GM18511 (cell line): ENCODE measurements around the gene QTRT2.

Experiments used
- ATAC-seq: cut with Tn5 transposase; IDR thresholded peaks from one replicate; pipeline ENCODE4 v1.9.1; 2021; ENCODE audit warnings: mild to moderate bottlenecking, moderate library complexity; ENCODE audit not compliant: unreplicated experiment

Gene QTRT2

GRCh38 chr3:114056130-114057010 lies at the start of gene QTRT2, which contains the start of gene CCDC191:
QTRT2 (plus strand) TSS chr3:114056737; CDS start chr3:114065258, 8,521 bp downstream.
CCDC191 (minus strand) TSS chr3:114056526; CDS start chr3:114056466, 60 bp downstream.
- peak; percentile 98 for ATAC-seq

GRCh38 chr3:114011059-114011797 lies 45.3 kb upstream of the QTRT2 start:
- ATAC-seq, result peak; percentile 81

DNA sequence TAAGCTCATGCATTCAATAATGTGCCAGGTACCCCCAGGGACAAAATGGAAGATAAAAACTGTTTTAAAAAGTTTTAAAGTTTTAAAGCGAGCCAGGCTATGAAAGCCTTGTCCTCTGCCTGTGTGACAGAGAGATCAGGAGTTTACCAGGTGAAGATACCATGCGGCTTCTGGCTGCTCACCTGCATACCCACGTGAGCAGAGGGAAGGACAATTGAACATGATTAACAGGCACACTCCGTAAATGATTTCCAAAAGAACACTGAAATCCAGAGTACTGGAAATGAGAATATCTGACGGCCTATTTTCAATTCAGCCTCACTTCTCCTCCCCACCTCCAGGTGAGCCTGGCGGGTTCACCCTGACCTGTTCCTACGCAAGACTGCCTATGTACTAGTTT lies 42.3 kb upstream of the QTRT2 start:
- ATAC-seq, result no peak

DNA sequence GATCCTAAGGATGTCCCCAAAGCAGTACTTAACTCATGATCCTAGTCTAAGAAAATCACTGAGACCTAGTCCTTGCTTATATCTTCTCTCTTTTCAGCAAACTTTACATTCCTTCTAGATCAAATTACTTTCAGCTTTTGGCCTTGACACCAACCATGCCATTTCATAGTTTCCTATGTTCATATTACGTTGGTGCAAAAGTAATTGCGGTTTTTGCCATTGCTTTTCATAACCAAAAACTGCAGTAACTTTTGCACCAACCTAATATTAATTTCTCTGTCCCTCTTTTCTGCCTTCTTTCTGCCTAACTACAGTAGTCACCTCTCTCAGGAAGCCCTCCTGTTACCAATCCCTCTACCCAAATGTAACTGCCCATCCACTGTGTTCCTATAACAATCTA lies 37.1 kb upstream of the QTRT2 start:
- no peak for ATAC-seq

DNA sequence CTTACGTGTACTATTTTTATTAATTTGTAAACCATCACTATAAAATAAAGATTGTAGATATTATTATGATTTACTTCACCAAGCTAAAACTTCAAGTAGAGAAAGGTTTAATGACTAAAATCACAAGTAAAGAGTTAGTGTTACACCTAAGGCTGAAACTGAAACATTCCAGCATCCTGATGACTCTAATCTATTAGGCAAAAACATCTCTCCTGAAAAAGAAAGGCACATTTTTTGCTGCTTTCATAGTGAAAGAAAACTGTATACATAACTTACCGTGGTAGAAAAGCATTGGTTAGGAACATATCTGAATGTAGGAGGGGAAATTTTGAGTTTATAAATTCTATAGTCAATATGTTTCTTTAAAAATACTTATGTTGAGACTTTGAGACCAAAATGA lies 35.6 kb upstream of the QTRT2 start:
- ATAC-seq, result no peak

DNA sequence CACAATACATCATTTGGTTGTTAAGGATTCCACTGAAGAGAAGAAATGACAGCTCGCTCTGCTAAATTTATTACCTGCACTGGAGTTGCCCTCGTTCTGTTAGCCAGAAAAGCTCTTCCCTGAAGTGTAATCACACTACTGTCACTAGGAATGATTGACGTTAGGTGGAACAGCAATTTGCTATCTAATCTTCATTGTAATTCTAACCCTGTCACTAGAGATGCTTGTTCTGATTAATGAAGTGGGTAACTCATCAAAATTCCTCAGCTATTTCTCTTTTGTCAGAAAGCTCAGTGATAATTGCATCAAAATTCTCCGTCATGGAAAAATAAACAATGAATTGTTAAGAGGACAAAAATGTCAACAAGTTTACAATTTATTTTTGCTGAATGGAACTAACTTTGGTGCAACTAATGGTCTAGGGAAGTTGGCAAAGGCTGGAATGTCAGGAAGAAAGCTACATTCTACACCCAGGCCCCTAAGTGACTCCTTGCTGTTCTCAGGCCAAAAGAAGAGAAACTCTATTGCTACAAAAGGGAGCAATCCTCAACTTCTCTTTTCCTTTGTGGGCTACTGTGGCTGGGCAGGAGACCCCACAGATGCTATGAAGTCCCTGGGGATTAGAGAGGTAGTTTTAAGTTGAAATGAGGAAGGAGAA lies 34.3 kb upstream of the QTRT2 start:
- no peak for ATAC-seq

DNA sequence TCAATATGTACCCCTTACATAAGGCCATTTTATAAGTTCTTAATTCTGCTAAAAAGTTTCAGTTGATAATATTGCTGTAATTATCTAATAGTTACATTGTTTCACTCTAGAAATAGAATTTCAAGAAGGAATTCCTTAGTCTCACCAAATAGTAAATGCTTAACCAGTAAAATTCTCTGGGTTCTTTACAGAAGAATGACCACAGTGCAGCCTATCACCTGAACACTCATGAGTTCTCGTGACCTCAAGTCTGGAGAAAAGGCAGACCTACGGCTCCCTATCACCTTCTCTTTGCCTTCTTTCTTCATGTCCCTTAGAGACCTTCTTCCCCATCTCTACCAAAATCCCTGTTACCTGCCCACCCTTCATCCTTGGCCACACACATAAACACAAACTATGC lies 31.1 kb upstream of the QTRT2 start:
- ATAC-seq, result no peak

- no peak for ATAC-seq
Measured at GRCh38 chr3:114026331-114026730, 30.2 kb upstream of the QTRT2 start.

- no peak for ATAC-seq
Measured at GRCh38 chr3:114033721-114034120, 22.8 kb upstream of the QTRT2 start.

DNA sequence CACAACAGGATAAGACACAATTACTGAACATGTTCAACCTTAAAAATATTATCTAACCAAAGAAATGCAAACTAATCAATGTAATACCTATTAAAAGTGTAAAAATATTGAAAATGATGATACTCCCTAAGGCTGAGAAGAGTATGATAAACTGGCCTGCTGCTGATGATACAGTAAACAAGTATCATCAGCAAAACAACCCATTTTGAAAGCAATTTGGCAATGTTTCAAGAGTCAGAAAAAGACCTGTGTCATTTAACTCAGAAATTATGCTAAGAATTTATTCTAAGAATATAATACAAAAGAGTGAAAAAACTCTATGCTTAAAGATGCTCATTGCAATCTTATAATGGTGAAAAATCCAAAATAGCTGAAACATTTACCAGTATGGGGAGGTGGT lies 22.3 kb upstream of the QTRT2 start:
- ATAC-seq, result no peak

DNA sequence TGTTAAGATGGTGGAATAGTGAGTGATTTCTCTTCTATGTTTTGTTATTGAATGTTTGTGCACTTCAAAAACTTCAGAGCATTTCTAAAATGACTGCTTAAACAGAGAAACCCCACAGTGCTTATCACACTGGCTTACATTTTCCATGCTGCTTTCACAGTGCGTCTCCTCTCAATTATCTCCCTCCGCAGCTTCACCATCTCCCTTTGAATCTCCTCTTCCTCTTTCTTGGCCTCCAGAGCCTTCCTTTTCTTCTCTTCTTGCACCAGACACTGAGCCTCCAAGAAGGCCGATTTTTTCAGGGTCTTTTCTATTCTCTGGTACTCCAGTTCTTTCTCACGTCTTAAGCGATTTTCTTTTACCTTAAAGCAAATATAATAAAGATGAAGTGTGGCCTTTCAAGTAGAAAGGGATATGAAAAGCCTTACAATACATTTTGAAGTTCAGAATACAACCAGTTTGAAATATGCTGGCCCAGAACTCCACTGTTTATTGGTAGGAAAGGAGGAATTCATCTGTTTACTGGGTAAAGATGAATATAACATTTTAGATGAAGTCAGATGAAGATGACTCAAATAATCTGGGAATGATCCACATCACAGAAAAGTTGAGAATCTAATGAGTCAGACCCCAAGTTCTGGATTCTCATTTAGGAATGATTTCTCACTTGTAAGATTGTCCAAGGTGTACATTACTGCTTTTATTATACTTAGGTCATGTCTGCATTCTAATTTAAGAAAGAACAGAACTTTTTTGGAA lies 21.6 kb upstream of the QTRT2 start:
- ATAC-seq, result no peak

DNA sequence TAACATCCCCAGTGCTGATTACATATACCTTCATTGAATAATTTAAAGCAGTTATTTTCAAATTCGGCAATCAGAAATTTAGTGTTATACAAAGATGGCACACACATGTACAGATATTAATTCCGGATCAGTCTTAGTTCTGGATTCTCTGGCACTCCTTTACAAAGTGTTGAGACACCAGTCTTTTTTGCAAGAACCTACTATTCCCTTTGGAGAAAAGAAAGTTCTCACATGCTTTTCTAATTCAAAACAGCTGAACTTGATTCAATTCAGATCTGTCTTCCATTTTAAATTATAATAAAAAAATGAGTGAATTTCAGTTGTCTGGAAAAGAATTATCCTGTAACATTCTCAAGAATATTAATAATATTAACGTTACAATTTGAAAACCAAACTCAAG lies 20.6 kb upstream of the QTRT2 start:
- no peak for ATAC-seq

DNA sequence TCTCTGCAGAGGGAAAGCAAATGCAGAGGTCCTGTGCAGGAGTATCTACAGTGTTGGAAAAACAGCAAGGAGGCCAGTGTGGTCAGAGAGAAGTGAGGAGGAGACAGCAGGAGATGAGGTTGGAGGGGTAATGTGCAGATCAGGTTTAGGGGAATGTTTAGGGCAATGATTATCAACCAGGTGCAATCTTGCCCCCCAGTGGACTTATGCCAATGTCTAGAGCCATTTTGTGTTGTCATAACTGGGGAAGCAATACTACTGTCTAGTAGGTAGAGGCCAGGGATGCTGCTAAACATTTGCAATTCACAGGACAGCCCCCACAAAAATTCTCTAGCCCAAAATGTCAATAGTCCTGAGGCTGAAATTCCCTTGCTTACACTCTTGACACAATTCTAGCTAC lies 13.3 kb upstream of the QTRT2 start:
- ATAC-seq, result no peak

GRCh38 chr3:114052216-114052615 lies 4.3 kb upstream of the QTRT2 start:
- no peak for ATAC-seq

DNA sequence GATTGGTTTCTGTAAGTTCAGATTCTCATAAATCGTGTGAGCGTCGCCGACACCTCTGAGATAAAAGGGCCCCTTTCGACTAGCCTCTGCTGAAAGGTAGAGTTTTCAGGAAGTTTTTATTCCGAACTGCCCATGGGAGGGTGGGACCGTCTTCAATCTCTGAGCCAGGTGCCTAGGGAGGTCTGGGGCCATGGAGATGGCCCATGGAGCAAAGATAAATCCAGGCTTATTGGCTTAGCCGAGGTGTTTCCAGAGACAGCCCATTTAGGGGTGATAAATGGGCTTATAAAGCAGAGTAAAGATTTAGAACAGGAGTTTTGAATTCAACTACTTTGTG lies 442 bp downstream of the QTRT2 start:
- ATAC-seq, result peak; percentile 21

GRCh38 chr3:114058646-114059045 lies 2.1 kb downstream of the QTRT2 start:
- no peak for ATAC-seq

GRCh38 chr3:114060906-114061655 lies 4.5 kb downstream of the QTRT2 start:
- no peak for ATAC-seq

DNA sequence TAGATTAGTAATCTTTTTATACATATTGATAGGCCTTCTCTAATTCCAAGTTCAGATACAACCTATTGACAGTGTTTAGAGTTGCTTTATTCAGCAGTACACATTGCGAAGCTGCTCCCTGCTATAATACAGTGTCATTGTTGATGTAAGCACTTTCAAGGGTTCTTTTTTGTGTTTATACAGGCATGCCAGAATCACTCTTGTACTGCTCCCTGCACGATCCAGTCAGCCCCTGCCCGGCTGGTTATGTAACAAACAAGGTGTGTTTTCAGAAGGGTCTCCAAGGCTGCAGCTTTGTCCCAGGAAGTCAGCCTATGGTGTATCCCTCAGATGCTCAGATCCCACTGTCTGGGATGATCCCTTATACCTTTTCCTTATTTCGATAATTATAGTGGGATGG lies 11.3 kb downstream of the QTRT2 start:
- no peak for ATAC-seq

GRCh38 chr3:114068336-114068735 lies 11.8 kb downstream of the QTRT2 start:
- ATAC-seq, result no peak

DNA sequence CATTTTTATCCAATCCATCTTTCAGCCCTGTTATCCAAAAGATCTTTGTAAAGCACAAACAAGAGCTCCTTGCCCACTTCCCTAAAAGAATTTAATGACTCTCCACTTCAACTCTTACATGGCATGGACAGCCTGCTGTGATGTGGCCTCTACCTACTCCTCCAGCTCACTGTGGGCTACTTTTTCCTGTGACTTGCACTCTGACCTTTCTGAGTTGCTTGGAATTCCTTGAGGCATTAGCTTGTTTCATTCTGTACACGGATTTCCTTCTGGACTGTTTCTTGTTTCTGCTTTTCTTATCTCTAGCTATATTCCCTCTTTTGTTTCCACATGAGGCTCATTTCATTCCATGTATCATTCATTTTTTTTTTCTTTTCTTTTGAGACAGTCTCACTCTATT lies 15.2 kb downstream of the QTRT2 start:
- ATAC-seq, result no peak
